Measurements from ENCODE around the gene CALCOCO1.

- TF ChIP-seq, protein P1, sequence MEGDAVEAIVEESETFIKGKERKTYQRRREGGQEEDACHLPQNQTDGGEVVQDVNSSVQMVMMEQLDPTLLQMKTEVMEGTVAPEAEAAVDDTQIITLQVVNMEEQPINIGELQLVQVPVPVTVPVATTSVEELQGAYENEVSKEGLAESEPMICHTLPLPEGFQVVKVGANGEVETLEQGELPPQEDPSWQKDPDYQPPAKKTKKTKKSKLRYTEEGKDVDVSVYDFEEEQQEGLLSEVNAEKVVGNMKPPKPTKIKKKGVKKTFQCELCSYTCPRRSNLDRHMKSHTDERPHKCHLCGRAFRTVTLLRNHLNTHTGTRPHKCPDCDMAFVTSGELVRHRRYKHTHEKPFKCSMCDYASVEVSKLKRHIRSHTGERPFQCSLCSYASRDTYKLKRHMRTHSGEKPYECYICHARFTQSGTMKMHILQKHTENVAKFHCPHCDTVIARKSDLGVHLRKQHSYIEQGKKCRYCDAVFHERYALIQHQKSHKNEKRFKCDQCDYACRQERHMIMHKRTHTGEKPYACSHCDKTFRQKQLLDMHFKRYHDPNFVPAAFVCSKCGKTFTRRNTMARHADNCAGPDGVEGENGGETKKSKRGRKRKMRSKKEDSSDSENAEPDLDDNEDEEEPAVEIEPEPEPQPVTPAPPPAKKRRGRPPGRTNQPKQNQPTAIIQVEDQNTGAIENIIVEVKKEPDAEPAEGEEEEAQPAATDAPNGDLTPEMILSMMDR (IDR thresholded peaks at IDR 0.05; ENCODE audit: low read depth, low read length, missing input control) = peak; percentile 85
- TF ChIP-seq, protein P2, sequence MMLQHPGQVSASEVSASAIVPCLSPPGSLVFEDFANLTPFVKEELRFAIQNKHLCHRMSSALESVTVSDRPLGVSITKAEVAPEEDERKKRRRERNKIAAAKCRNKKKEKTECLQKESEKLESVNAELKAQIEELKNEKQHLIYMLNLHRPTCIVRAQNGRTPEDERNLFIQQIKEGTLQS (IDR thresholded peaks at IDR 0.05) = no peak
- TF ChIP-seq SP1 (IDR thresholded peaks at IDR 0.05) = no peak
- no peak for TF ChIP-seq TAF1 (conservative IDR thresholded peaks at IDR 0.05)
- no peak for TF ChIP-seq REST (IDR thresholded peaks at IDR 0.05)
- TF ChIP-seq RXRA (IDR thresholded peaks at IDR 0.05) = no peak
- TF ChIP-seq YY1 (IDR thresholded peaks at IDR 0.05) = no peak
These were observed 16.2 kb upstream of the CALCOCO1 start for GRCh38 chr12:53743266-53744129.
